Esophagus muscularis mucosa (tissue), 4 donors: Measurements from ENCODE around the gene DOCK6. TPM values are rescaled to one million over a fixed set of nuclear protein-coding genes. Genes with fewer than 3 reads are reported as not detected.
A peak's percentile ranks its signal among the peaks of the same experiment; 100 is the strongest.

ENCODE experiments used
- DNase-seq: peaks from one replicate; pipeline ENCODE4 v3.0.0-alpha.2; 2017; ENCODE audit errors: extremely low spot score
- H3K27ac ChIP-seq, 4 donors: fragments of 200-600 bp; sonication (generic); replicated peaks in 1 of 4; 1 replicate in 3 of 4; 2 replicates in 1 of 4; pipeline ENCODE4 v1.5.1; 2016 to 2019; ENCODE audit warnings: mild to moderate bottlenecking in 1 of 4
- H3K27me3 ChIP-seq, 4 donors: fragments of 200-600 bp; sonication (generic); one replicate each; pipeline versions ENCODE4 v1.5.1 to v1.6.0; 2016 to 2019
- H3K36me3 ChIP-seq, 4 donors: fragments of 200-600 bp; sonication (generic); one replicate each; pipeline ENCODE4 v1.5.1; 2016 to 2019
- H3K4me1 ChIP-seq, 4 donors: fragments of 200-600 bp; sonication (generic); one replicate each; pipeline ENCODE4 v1.5.1; 2016 to 2019
- H3K4me3 ChIP-seq, 4 donors: fragments of 200-600 bp; sonication (generic); 1 replicate in 2 of 4; 2 replicates in 2 of 4; pipeline ENCODE4 v1.5.1; 2016 to 2019; ENCODE audit warnings: mild to moderate bottlenecking in 4 of 4, moderate library complexity in 1 of 4
- H3K9me3 ChIP-seq, 4 donors: fragments of 200-600 bp; sonication (generic); 1 replicate in 3 of 4; 2 replicates in 1 of 4; pipeline ENCODE4 v1.5.1; 2016 to 2019
- EP300 ChIP-seq: sonication (generic); formaldehyde crosslinking; IDR thresholded peaks from one replicate; pipeline ENCODE4 v1.6.1; 2017; ENCODE audit warnings: antibody characterized with exemption
- POLR2A ChIP-seq: fragments of 450-650 bp; IDR thresholded peaks from one replicate; pipeline ENCODE4 v1.6.1; 2017; ENCODE audit warnings: antibody characterized with exemption, moderate library complexity, mild to moderate bottlenecking, low read depth
- POLR2AphosphoS5 ChIP-seq, 2 donors: sonication (generic); formaldehyde crosslinking; IDR thresholded peaks; one replicate each; pipeline ENCODE4 v1.6.1; 2017; ENCODE audit warnings: antibody characterized with exemption in 2 of 2
- WGBS: methylation state at CpG from one replicate; pipeline ENCODE4 v1.1.5; 2018; 5-methylcytosine and 5-hydroxymethylcytosine counted together
- intact Hi-C: fragments of 100-400 bp; cut with DNase I; formaldehyde crosslinking; loops from one replicate; pipeline ENCODE4 v1.15.1; 2023
- total RNA-seq, 4 donors: library from RNA; depleted of rRNA; stranded (reverse); fragments of >200 nt; gene quantifications; one replicate each; pipeline versions ENCODE4 v1.1.0 to v1.2.1, GENCODE V29; 2016
- TF ChIP-seq, protein P1 (sequence below), 3 experiments: fragments of 200-600 bp in 2 of 3; fragments of 450-650 bp in 1 of 3; sonication (generic) in 2 of 3; IDR thresholded peaks; one replicate each; pipeline ENCODE4 v1.5.1; 2017 to 2019; ENCODE audit warnings: antibody characterized with exemption in 3 of 3, mild to moderate bottlenecking in 2 of 3, moderate library complexity in 1 of 3

Gene DOCK6
- total RNA-seq, 4 donors from 2014 or later: 32.6 to 51.0 (median 40.1) TPM

DNA sequence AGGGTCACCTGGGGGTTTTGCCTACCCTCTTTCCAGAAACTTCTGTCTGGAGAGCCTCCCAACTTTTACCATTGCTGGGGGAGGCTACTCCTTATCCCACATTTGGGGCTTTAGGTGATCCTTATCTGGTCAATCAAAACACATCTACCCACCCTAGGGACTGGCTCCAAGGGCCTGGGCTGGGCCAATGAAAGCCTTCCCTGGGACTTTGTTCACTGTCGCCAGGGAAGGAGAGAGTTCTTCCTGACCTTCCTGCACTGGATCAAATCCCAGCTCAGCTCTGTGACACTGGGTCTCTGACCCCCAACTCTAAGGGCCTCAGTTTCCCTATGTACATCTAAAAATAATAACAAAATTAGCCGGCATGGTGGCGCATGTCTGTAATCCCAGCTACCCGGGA lies 11.1 kb downstream of the DOCK6 start:
- 93% methylated on average over 3 of the region's 4 CpGs for WGBS
- TF ChIP-seq EP300 (no peak), POLR2A (no peak), POLR2AphosphoS5 (IDR thresholded peaks at IDR 0.05) (no peak)
- TF ChIP-seq, protein P1, sequence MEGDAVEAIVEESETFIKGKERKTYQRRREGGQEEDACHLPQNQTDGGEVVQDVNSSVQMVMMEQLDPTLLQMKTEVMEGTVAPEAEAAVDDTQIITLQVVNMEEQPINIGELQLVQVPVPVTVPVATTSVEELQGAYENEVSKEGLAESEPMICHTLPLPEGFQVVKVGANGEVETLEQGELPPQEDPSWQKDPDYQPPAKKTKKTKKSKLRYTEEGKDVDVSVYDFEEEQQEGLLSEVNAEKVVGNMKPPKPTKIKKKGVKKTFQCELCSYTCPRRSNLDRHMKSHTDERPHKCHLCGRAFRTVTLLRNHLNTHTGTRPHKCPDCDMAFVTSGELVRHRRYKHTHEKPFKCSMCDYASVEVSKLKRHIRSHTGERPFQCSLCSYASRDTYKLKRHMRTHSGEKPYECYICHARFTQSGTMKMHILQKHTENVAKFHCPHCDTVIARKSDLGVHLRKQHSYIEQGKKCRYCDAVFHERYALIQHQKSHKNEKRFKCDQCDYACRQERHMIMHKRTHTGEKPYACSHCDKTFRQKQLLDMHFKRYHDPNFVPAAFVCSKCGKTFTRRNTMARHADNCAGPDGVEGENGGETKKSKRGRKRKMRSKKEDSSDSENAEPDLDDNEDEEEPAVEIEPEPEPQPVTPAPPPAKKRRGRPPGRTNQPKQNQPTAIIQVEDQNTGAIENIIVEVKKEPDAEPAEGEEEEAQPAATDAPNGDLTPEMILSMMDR (IDR thresholded peaks at IDR 0.05): no peak

GRCh38 chr19:11248852-11249251 lies 13.5 kb downstream of the DOCK6 start:
- TF ChIP-seq POLR2AphosphoS5 (IDR thresholded peaks at IDR 0.05): no peak
- TF ChIP-seq EP300: no peak
- no peak for TF ChIP-seq POLR2A
- TF ChIP-seq, protein P1 (IDR thresholded peaks at IDR 0.05): no peak
- no peak for DNase-seq
- no peak overlapping the region for H3K4me3 ChIP-seq
- no peaks in the 10 kb centered on the region for H3K27me3 ChIP-seq
- H3K27ac ChIP-seq: peak overlapping the region in 3 of 4 donors; percentile 34 to 71 (median 54)
- H3K36me3 ChIP-seq: peaks cover 21 to 77% (median 68%) of the 10 kb centered on the region in 4 donors
- H3K4me1 ChIP-seq: peaks cover 33 to 47% (median 45%) of the 10 kb centered on the region in 4 donors
- H3K9me3 ChIP-seq: no peaks in the 10 kb centered on the region
- intact Hi-C loops: no loop called here
- WGBS: 94% methylated on average over 2 of the region's 2 CpGs

More for the DNA sequence above, 11.1 kb downstream of the DOCK6 start:
- H3K27me3 ChIP-seq: no peaks in the 10 kb centered on the region
- H3K9me3 ChIP-seq: no peaks in the 10 kb centered on the region
- H3K4me3 ChIP-seq: no peak overlapping the region
- DNase-seq: no peak
- H3K36me3 ChIP-seq: peaks cover 21 to 69% (median 55%) of the 10 kb centered on the region in 4 donors
- H3K4me1 ChIP-seq: peaks cover 39 to 59% (median 55%) of the 10 kb centered on the region in 4 donors
- no peak overlapping the region for H3K27ac ChIP-seq
- intact Hi-C loops: no loop called here

- Histone ChIP-seq H3K27ac (peak overlapping the region; percentile 52 to 71 (median 54)), H3K4me3 (no peak overlapping the region), H3K36me3 (peaks cover 21 to 78% (median 69%) of the 10 kb centered on the region in 4 donors), H3K27me3 (no peaks in the 10 kb centered on the region), H3K9me3 (no peaks in the 10 kb centered on the region), H3K4me1 (peaks cover 33 to 44% (median 43%) of the 10 kb centered on the region in 4 donors)
- WGBS: 79% methylated on average over 14 of the region's 14 CpGs
- TF ChIP-seq POLR2AphosphoS5 (IDR thresholded peaks at IDR 0.05): no peak
- no peak for TF ChIP-seq POLR2A
- TF ChIP-seq, protein P1 (IDR thresholded peaks at IDR 0.05): no peak
- no peak for TF ChIP-seq EP300
- no peak for DNase-seq
- intact Hi-C loops: no loop called here
These were observed 14.4 kb downstream of the DOCK6 start for GRCh38 chr19:11247934-11248333.

GRCh38 chr19:11247391-11247790 lies 14.9 kb downstream of the DOCK6 start:
- WGBS: 51% methylated on average over 9 of the region's 10 CpGs
- Histone ChIP-seq H3K36me3 (peaks cover 21 to 79% (median 69%) of the 10 kb centered on the region in 4 donors), H3K4me3 (no peak overlapping the region), H3K9me3 (no peaks in the 10 kb centered on the region), H3K27me3 (no peaks in the 10 kb centered on the region), H3K27ac (peak overlapping the region; percentile 52 to 71 (median 54)), H3K4me1 (peaks cover 29 to 39% (median 38%) of the 10 kb centered on the region in 4 donors)
- TF ChIP-seq, protein P1 (IDR thresholded peaks at IDR 0.05): no peak
- TF ChIP-seq EP300 (no peak), POLR2A (no peak), POLR2AphosphoS5 (IDR thresholded peaks at IDR 0.05) (peak; percentile 21 to 59)
- intact Hi-C loops: no loop called here
- no peak for DNase-seq

- Histone ChIP-seq H3K36me3 (peaks cover 19 to 79% (median 68%) of the 10 kb centered on the region in 4 donors), H3K27me3 (no peaks in the 10 kb centered on the region), H3K9me3 (no peaks in the 10 kb centered on the region), H3K4me3 (no peak overlapping the region), H3K27ac (peak overlapping the region; percentile 21 to 71 (median 54)), H3K4me1 (peaks cover 27 to 34% (median 33%) of the 10 kb centered on the region in 4 donors)
- TF ChIP-seq POLR2A (no peak), EP300 (no peak), POLR2AphosphoS5 (IDR thresholded peaks at IDR 0.05) (no peak)
- TF ChIP-seq, protein P1 (IDR thresholded peaks at IDR 0.05): no peak
- DNase-seq: no peak
- intact Hi-C loops: no loop called here
- 89% methylated on average over 11 of the region's 11 CpGs for WGBS
These were observed 15.4 kb downstream of the DOCK6 start for GRCh38 chr19:11246941-11247340.
